ENCODE results near the gene RCOR3.
"Not testable (repeated sequence)": the region's sequence is repeated elsewhere in the genome, so short reads cannot be mapped to it uniquely, and the experiment has no call there.

RCOR3 gene

DNA sequence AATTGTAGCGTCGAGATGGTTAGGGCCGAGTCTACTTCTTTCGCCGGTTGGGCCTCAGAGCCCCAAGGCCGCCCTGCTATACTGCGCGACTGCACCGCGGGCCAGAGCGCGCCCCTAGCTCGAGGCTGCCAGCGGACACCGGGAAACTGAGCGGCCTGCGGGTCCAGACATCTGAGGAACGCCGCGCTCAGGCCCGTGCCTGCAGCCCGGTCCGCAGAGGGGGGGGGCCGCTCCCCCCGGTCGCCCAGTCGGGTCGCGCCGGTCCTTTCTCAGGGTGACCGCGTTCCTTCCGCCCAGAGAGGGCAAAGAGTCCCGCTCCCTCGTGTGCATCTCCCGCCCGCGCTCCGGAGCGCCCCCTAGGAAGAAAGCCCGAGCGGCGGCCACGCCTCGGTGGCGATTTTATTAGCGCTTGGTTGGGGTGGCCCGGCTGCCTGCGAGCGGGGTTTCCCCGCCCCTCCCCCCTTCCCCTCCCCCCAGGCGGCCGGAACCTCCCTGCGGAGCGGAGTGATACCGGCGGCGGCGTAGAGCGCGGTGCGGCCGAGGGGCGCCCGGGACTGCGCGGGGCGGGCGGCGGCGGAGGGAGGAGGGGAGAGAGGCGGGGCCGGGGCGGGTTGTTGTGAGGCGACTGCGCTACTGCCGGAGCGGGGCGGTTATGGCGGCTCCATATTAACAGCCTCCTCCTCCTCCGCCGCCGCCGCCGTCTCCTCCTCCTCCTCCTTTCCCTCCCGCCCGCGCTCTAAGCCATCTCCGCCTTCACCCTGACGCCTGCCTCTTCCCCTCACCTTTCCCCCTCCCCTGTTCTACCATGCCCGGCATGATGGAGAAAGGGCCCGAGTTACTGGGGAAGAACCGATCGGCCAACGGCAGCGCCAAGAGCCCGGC lies at the start of gene RCOR3:
Gene RCOR3, plus strand, starts transcription at position 611 of the 882 bp plus-strand sequence. Its CDS starts 195 bp downstream, at position 806.
- DNase-seq = peak; percentile 79

DNA sequence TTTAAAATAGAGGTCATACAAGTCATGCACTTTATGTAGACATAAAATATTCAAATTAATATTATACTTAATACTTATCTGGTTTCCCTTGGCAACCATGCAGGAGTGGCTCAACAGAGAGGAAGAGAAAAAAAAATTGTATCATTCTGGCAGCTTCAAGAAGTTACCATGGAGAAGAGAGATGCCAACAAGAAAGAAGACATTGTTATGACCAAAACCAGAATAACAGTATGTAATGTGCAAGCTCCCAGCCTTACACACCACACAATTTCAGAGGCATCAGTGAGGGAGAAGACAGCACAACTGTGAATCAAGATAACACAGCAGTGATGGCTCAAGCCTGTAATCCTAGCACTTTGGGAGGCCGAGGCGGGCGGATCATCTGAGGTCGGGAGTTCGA lies 49.1 kb upstream of the RCOR3 start:
- DNase-seq = no peak

DNA sequence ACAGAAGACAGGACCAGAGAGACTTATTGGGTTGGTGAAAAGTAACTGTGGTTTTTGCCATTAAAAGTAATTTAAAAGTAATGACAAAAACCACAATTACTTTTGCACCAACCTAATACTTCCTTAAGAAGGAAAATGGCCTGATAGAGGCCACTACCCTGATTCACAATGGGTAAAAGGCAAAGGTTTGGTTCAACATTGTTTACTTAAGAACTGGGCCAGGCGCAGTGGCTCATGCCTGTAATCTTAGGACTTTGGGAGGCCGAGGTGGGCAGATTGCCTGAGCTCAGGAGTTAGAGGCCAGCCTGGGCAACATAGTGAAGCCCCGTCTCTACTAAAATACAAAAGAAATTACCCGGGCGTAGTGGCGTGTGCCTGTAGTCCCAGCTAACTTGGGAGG lies 48.2 kb upstream of the RCOR3 start:
- DNase-seq = no peak

DNA sequence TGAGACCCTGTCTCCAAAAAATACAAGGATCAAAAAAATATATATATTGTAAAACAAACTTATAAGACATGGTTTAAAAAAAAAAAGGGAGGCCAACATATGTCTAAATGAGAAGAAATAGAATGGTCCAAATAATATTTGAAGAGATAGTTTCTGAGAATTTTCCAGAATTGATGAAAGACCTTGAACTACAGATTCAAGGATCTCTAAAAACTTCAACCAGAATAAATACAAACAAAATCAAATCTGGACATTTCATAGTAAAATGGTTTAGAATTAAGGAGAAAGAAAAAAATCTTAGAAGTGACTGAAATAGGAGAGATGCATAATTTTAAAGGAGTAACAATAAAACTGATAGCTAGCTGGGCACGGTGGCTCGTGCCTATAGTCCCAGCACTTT lies 45.5 kb upstream of the RCOR3 start:
- DNase-seq = no peak

DNA sequence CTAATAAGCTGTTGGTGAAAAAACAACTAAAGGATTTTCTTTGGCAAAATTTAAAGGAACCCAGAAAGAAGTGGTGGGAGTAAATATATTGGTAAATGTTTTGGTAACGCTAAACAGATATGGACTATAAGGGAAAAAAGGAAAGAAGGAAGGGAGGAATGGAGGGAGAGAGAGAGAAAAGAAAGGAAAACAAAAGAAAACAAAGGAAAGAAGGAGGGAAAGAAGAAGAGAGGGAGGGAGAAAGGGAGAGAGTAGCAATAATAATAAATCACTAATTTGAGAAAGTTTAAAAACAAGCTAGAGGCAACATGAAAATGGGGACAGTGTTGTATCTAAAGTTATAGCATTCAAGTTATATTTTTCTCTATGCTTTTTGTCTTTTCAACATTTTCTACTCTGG lies 43.6 kb upstream of the RCOR3 start:
- no peak for DNase-seq

DNA sequence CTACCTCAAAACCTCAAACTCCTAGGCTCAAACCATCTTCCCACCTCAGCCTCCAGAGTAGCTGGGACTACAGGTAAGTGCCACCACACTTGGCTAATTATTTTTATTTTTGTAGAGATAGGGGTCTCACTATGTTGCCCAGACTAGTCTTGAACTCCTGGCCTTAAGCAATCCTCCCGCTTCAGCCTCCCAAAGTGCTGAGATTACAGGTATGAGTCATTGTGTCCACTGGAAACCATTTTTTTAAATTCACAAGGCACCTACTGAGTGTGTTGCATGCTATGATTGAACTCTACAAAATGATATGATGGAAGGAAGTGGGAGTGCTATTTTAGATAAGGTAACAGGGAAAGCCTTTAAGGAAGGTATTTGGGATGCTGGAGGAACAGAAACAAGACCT lies 41.8 kb upstream of the RCOR3 start:
- no peak for DNase-seq

DNA sequence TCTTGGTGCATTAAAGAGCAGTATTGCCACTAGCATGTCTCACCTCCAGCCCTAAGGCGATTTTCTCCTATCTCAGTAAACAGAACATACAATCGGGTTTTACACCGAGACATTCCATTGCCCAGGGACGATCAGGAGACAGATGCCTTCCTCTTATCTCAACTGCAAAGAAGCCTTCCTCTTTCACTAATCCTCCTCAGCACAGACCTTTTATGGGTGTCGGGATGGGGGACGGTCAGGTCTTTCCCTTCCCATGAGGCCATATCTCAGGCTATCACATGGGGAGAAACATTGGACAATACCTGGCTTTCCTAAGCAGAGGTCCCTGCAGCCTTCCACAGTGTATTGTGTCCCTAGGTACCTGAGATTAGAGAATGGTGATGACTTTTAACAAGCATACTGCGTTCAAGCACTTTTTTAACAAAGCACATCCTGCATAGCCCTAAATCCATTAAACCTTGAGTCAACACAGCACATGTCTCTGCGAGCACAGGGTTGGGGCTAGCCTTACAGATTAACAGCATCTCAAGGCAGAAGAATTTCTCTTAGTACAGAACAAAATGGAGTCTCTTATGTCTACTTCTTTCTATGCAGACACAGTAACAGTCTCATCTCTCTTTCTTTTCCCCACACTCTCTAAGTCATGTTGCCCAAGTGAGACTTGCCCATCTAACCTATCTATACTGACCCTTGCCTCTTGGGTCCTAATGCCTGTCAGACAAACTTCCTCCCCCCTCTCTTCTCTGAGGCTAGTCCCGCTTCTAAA lies 36.5 kb upstream of the RCOR3 start:
- DNase-seq = not testable (repeated sequence)

DNA sequence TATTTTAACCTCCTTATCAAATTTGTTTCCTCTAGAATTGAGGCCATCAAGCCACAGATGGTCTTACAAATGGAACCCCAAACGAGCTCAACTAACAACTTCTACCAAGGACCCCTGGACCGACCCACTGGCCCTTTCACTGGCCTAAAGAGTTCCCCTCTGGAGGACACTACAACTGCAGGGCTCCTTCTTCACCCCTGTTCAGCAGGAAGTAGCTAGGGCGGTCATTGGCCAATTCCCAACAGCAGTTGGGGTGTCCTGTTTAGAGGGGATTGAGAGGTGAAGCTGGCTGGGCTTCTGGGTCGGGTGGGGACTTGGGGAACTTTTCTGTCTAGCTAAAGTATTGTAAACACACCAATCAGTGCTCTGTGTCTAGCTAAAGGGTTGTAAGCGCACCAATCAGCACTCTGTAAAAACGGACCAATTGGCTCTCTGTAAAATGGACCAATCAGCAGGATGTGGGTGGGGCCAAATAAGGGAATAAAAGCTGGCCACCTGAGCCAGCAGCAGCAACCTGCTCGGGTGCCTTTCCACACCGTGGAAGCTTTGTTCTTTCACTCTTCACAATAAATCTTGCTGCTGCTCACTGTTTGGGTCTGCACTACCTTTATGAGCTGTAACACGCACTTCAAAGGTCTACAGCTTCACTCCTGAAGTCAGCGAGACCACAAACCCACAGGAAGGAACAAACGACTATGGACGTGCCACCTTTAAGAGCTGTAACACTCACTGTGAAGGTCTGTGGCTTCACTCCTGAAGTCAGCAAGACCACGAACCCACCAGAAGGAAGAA lies 30.4 kb upstream of the RCOR3 start:
- not testable (repeated sequence) for DNase-seq

DNA sequence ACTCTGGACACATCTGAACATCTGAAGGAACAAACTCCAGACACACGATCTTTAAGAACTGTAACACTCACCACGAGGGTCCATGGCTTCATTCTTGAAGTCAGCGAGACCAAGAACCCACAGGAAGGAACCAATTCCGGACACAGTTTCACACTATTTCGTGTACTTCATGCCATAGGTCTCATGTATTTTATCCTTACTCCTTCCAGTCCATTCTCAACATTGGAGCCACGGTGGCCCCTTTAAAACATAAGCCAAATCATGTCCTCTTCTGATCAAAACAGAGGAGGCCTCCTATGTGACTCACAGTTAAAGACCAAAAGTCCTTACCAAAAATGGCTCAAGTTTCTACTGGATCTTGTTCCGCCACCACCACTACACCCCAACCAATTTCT lies 29.8 kb upstream of the RCOR3 start:
- no peak for DNase-seq

DNA sequence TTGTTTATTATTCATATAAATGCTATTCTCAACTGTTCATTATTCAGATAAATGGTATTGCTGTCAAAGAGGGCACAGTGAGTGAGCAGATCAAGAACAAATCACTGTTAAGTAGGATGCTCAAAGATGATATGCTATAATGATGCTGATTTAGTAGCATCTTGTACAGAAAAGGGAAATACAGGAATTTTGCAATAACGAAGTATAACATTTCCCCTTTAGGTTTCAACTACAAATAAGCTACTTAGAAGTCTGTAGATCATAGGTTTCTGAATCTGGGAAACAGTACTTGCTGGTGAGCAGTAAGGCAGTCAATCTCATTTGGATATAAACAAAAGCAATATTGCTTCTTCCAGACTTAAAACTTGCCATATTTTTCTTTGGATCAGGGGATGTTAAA lies 27.3 kb upstream of the RCOR3 start:
- DNase-seq = no peak

DNA sequence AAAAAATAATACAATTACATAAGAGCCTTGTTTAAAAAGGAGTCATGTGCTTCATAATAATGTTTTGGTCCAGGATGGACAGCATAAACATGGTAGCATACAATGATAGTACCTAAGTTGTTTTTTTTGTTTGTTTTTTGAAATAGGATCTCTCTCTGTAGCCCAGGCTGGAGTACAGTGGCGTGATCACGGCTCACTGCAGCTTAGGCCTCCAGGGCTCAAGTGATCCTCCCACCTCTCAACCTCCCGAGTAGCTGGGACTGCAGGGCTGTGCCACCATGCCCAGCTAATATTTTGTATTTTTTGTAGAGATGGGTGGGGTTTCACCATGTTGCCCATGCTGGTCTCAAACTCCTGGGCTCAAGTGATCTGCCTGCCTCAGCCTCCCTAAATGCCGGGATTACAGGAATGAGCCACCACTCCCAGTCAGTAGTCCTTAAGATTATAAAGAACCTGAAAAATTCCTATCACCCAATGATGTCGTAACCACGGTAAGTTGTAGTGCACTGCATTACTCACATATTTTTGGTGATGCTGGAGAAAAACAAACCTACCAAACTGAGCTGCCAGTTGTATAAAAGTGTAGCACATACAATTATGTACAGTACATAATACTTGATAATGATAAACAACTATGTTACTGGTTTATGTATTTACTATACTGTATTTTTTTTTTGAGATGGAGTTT lies 22.4 kb upstream of the RCOR3 start:
- DNase-seq = no peak

DNA sequence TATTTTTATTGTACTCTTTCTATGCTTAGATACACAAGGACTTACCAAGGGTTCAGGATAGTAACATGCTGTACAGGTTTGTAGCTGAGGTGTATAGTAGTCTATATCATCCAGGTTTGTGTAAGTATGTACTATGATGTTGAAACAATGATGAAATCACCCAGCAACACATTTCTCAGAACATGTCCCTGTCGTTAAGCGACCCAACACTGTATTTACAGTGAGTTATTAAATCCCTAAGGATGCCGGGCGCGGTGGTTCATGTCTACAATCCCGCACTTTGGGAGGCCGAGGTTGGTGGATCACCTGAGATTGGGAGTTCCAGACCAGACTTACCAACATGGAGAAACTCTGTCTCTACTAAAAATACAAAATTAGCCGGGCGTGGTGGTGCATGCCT lies 21.6 kb upstream of the RCOR3 start:
- DNase-seq = no peak

DNA sequence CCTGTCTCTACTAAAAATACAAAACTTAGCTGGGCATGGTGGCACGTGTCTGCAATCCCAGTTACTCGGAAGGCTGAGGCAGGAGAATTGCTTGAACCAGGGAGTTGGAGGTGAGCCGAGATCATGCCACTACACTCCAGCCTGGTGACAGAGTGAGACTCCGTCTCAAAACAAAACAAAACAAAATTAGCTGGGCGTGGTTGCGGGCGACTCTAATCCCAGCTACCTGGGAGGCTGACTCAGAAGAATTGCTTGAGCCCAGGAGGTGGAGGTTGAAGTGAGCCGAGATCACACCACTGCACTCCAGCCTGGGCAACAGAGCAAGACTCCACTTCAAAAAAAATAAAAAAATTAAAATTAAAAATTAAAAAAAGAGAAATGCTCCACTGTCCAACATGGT lies 18.6 kb upstream of the RCOR3 start:
- DNase-seq = not testable (repeated sequence)

DNA sequence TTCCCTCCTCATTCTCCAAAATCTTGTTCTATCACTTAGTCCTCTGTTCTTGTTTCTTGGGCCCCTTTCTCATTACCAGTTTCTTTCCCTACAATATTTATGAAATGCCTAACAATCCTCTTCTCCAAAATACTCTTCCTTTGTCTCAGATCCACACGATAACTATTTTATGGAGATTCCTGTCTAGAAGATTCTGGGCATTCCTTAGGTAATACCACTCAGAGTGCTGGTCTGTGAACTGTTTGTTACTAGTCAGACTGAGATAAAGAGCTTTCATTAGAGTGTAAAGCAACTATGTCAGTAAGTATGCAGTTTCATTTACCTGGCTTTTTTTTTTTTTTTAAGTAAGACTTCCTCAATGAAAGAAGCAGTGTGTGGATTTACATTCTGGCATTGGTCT lies 18.1 kb upstream of the RCOR3 start:
- DNase-seq = no peak

DNA sequence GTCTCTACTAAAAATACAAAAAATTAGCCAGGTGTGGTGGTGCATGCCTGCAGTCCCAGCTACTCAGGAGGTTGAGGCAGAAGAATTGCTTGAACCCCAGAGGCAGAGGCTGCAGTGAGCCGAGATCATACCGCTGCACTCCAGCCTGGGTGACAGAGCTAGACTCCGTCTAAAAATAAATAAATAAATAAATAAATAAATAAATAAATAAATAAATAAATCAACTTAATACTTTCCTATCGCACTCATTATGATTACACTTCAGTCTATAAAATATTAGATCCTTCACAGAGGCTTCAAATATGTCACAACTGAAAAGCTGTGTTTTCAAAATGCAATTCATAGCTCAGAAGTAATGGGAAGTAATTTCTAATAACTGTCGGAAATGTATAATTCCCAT lies 15.5 kb upstream of the RCOR3 start:
- not testable (repeated sequence) for DNase-seq

DNA sequence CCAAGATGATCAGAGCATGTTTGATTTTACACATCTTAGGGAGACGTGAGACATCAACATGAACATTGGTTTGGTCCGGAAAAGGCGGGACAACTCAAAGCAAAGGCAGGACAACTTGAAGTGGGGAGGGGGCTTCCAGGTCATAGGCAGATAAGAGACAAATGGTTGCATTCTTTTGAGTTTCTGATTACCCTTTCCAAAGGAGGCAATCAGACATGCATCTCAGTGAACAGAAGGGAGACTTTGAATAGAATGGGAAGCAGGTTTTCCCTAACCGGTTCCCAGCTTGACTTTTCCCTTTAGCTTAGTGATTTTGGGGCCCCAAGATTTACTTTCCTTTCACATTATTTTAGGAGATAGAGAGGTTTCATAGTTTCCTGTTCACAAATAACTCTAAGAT lies 12.6 kb upstream of the RCOR3 start:
- DNase-seq = not testable (repeated sequence)

DNA sequence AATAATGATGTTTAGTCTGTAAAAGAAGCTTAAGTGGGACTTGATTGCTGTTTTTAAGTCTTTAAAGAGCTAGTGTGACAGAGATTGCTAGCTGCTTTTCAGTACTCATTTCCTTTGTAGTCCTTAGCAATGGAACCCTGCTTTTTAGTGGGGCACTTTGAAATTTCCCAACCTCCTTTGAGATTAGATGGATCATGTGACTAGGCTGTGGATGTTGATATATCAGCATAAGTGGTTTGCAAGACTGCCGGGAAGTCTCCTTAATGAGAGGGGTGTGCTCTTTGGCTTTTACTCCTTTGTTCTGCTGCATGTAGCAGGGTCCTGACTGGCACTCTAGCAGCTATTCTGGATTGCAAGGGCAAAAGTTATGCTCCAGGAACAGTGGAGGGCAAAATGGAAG lies 11.2 kb upstream of the RCOR3 start:
- peak; percentile 41 for DNase-seq

DNA sequence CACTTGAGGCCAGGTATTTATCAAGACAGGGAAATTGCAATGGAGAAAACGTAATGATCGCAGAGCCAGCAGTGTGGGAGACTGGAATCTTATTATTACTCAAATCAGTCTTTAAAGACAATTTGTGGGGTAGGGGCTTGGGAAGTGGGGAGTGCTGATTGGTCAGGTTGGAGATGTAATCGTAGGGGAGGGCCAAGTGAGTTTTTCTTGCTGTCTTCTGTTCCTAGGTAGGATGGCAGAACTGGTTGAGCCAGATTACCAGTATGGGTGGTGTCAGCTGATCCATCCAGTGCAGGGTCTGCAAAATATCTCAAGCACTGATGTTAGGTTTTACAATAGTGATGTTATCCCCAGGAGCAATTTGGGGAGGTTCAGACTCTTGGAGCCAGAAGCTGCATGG lies 9.6 kb upstream of the RCOR3 start:
- DNase-seq = not testable (repeated sequence)

DNA sequence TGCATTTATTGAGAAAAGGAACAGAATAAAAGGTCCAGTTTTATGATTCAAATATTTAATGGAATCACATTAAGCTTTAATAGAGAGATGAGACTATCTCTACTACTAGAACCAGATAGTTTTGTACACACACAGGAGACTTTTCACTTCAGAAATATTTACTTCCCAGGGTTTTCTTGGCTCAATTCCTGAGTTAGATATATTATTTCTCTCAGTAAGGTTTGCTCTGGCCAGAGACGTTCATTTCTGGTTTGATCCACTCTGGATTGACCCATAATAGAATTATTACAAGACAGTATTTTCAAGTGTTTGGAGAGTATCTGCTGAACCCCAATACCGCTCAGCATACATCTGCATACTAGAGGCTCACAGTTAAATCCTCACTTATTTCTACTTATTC lies 1.3 kb upstream of the RCOR3 start:
- DNase-seq = no peak

DNA sequence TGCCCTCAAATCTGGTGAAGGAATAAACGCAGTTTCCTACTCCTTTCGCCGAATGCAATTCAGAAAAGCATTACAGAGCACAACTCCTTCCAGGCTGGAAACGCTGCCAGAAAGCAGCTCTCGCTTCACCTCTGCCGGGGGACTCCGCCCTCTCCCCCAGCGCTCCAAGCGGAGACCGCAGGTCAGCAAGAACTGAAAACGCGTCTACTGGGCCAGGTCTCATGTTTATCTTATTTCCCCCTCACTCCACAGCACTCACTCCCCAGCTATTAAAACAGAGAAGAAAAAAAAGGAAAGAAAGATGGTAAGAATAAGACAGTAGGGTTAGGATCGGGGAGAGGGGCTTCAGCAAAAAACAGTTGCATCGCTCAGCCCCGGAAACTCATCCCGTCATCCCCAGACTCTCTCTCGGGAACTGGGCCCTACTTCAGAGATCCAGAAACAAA lies 833 bp upstream of the RCOR3 start:
- peak; percentile 58 for DNase-seq

DNA sequence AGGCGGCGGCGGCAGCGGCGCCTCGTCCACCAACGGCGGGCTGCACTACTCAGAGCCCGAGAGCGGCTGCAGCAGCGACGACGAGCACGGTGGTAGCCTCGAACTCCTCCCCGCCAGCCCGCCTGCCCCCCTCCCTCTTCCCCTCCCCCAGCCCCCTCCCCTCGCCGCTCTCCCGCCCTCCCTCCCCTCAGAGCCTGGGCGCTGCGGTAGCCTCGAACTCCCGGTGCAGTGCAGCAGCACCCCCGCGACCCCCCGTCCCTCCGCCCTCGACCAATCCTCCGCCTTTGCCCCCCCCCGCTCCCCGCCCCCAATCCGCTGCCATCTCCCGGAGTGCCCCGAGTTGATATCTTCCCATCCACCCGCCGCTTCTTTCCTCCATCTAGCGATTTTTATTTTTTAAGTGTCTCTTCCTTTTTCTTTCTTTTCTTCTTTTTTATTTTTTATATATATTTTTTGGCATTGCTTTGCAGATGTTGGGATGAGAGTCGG lies 516 bp downstream of the RCOR3 start:
- peak; percentile 55 for DNase-seq

All from DMS79 (cell line).